GM23248 (cell line): ENCODE data around the gene ZNG1A.
"Not testable (repeated sequence)": the region's sequence is repeated elsewhere in the genome, so short reads cannot be mapped to it uniquely, and the experiment has no call there.

Experiments
- EZH2 ChIP-seq: fragments of 200-600 bp; sonication (generic); IDR thresholded peaks from 2 replicates; pipeline ENCODE4 v1.6.1; 2018; ENCODE audit warnings: antibody characterized with exemption, mild to moderate bottlenecking; ENCODE audit not compliant: insufficient read depth, poor library complexity, severe bottlenecking
- EZH2phosphoT487 ChIP-seq: fragments of 200-600 bp; sonication (generic); IDR thresholded peaks from 2 replicates; pipeline ENCODE4 v1.6.1; 2018; ENCODE audit warnings: antibody characterized with exemption, moderate library complexity, mild to moderate bottlenecking, low read depth; ENCODE audit not compliant: insufficient read depth

DNA sequence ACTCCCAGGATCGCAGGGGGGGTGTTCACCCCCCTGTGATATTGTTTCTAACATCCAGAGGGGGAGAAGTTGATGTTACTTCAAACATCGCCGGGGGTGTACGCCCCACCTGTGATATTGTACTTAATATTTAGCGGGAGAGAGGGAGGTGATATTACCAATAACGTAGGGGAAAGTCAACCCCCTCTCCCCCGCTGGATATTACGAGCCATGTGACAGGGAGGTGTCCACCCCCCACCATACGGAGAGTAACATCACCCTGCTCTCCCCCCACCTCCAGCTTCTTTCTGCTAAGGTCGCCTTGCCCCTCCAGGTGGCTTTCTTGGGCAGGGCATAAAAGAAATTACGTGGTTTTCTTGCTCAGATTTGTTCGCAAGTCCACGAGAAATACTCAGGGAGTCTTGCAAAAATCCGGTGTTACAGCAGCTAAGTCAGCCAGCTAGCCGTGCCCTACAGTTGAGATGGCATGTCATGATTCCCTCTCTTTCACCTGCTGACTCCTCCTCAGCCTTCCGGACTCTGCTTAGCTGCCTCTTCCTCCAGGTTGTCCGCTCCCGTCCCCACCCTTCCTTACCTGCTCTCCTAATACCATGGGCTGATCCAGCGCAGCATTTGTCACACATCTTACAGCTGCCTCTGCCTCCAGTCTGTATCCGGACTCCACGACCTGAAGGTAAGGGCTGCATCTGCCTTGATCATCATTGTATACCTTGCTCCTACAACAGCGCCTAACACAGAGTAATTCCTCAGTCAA lies 69.9 kb downstream of the ZNG1A start:
- TF ChIP-seq EZH2phosphoT487, EZH2: not testable (repeated sequence)
